DOHH2 (cell line): Measurements from ENCODE around the gene AFG3L2.

Experiments used
- H3F3A ChIP-seq: fragments of 200-600 bp; sonication (generic), shearing (Covaris generic); 2 replicates; pipeline ENCODE4 v1.6.0; 2016; ENCODE audit warnings: antibody characterized with exemption, mild to moderate bottlenecking; ENCODE audit not compliant: control insufficient read depth, insufficient read depth
- H3K27ac ChIP-seq: fragments of 200-600 bp; sonication (generic); 2 replicates; pipeline ENCODE4 v1.5.1; 2014; ENCODE audit warnings: low read depth, mild to moderate bottlenecking, low read length, moderate library complexity
- H3K27me3 ChIP-seq: fragments of 200-600 bp; sonication (generic); 2 replicates; pipeline ENCODE4 v1.6.1; 2014; ENCODE audit warnings: mild to moderate bottlenecking, low read length, mixed read lengths; ENCODE audit not compliant: control insufficient read depth
- H3K36me3 ChIP-seq: fragments of 200-600 bp; sonication (generic); 2 replicates; pipeline ENCODE4 v1.6.1; 2014; ENCODE audit warnings: mild to moderate bottlenecking, low read length, moderate library complexity, mixed read lengths; ENCODE audit not compliant: control insufficient read depth
- H3K4me1 ChIP-seq: fragments of 200-600 bp; sonication (generic); 2 replicates; pipeline ENCODE4 v1.6.1; 2014; ENCODE audit warnings: mild to moderate bottlenecking, low read length, mixed read lengths; ENCODE audit not compliant: control insufficient read depth
- H3K4me2 ChIP-seq: fragments of 200-600 bp; sonication (generic); 2 replicates; pipeline ENCODE4 v1.6.0; 2014; ENCODE audit warnings: mild to moderate bottlenecking, low read length, moderate library complexity
- H3K4me3 ChIP-seq: fragments of 200-600 bp; sonication (generic); 2 replicates; pipeline ENCODE4 v1.5.1; 2014; ENCODE audit warnings: mild to moderate bottlenecking, low read length, mixed read lengths
- H3K79me2 ChIP-seq: fragments of 200-600 bp; sonication (generic); 2 replicates; pipeline ENCODE4 v1.6.1; 2014; ENCODE audit warnings: mild to moderate bottlenecking, low read length, mixed read lengths; ENCODE audit not compliant: control insufficient read depth
- H3K9me2 ChIP-seq: fragments of 200-600 bp; sonication (generic); replicated peaks from 2 replicates; pipeline ENCODE4 v1.6.1; 2014; ENCODE audit warnings: mild to moderate bottlenecking, low read length, mixed read lengths; ENCODE audit not compliant: control insufficient read depth
- H3K9me3 ChIP-seq: fragments of 200-600 bp; sonication (generic); 2 replicates; pipeline ENCODE4 v1.6.1; 2014; ENCODE audit warnings: antibody characterized with exemption, low read length, mixed read lengths; ENCODE audit not compliant: control insufficient read depth, insufficient read depth
- H4K20me1 ChIP-seq: fragments of 200-600 bp; sonication (generic); 2 replicates; pipeline ENCODE4 v1.6.0; 2014; ENCODE audit warnings: low read depth, mild to moderate bottlenecking, antibody characterized with exemption, low read length, moderate library complexity; ENCODE audit not compliant: control insufficient read depth, insufficient read depth
- CTCF ChIP-seq: fragments of 200-600 bp; sonication (generic); IDR thresholded peaks from one replicate; pipeline ENCODE4 v1.5.1; 2014; ENCODE audit warnings: antibody characterized with exemption, mild to moderate bottlenecking, low read depth, low read length; ENCODE audit not compliant: poor library complexity, severe bottlenecking
- EZH2phosphoT487 ChIP-seq: fragments of 200-600 bp; sonication (generic); IDR thresholded peaks from 2 replicates; pipeline ENCODE4 v1.6.1; 2017; ENCODE audit warnings: borderline replicate concordance, mild to moderate bottlenecking, antibody characterized with exemption, low read length, moderate library complexity, mixed read lengths

Gene AFG3L2

DNA sequence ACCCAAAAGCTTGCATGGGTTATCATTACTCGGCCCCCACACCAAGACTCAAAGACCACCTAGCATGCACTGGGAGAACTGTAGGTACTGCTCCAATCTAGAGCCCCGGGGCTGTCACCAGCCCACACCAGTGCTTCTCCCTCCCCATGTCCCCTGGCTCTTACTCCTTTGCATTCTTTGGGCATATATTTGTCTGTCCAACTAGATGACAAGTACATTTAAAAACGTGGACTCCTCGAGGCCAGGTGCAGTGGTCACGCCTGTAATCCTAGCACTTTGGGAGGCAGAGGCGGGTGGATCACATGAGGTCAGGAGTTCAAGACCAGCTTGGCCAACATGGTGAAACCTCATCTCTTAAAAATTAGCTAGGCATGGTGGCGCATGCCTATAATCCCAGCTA, 7.8 kb downstream of the AFG3L2 start:
- H3K4me2 ChIP-seq, result no peak overlapping the region
- peaks cover 15% of the 10 kb centered on the region for H3K4me1 ChIP-seq
- H3K36me3 ChIP-seq, result peaks cover 75% of the 10 kb centered on the region
- no peak overlapping the region for H3K27ac ChIP-seq
- H3K9me3 ChIP-seq, result no peaks in the 10 kb centered on the region
- TF ChIP-seq CTCF (no peak), EZH2phosphoT487 (no peak)
- peaks cover 20% of the 10 kb centered on the region; the same call in 1 of the 2 replicates for H4K20me1 ChIP-seq
- no peaks in the 10 kb centered on the region for H3K27me3 ChIP-seq
- no peak overlapping the region for H3K4me3 ChIP-seq
- H3K79me2 ChIP-seq, result peaks cover 74% of the 10 kb centered on the region
- H3F3A ChIP-seq, result no peaks in the 10 kb centered on the region
- no peaks in the 10 kb centered on the region for H3K9me2 ChIP-seq

- no peaks in the 10 kb centered on the region for H4K20me1 ChIP-seq
- no peak overlapping the region for H3K27ac ChIP-seq
- H3K36me3 ChIP-seq, result peaks cover 80% of the 10 kb centered on the region
These were observed 10.2 kb downstream of the AFG3L2 start for GRCh38 chr18:12366784-12367183.

DNA sequence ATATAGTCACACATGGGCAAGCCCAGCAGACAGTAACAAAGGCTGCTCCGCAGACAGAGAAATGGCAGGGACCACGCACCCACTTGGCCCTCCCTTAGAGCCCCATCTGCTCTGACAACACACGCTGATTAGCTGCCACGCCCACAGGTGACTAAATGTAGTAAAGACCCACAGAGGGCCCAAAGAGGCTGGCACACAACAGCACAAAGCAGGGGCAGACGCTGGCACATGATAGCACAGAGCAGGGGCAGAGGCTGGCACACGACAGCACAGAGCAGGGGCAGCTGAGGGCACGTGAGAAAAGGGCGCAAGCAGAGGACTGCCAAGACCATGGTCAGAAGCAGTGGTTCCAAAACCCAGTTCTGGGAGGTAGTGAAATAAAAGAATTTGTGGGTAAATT, 10.6 kb downstream of the AFG3L2 start:
- Histone ChIP-seq H3K36me3 (peaks cover 83% of the 10 kb centered on the region), H3K4me1 (no peaks in the 10 kb centered on the region), H3K9me3 (no peaks in the 10 kb centered on the region), H4K20me1 (no peaks in the 10 kb centered on the region), H3K4me2 (no peak overlapping the region), H3F3A (no peaks in the 10 kb centered on the region), H3K4me3 (no peak overlapping the region), H3K79me2 (peaks cover 49% of the 10 kb centered on the region), H3K27me3 (no peaks in the 10 kb centered on the region), H3K9me2 (no peaks in the 10 kb centered on the region), H3K27ac (no peak overlapping the region)
- TF ChIP-seq EZH2phosphoT487 (no peak), CTCF (no peak)

More at GRCh38 chr18:12366784-12367183, 10.2 kb downstream of the AFG3L2 start:
- H3K4me2 ChIP-seq, result no peak overlapping the region
- H3F3A ChIP-seq, result no peaks in the 10 kb centered on the region
- H3K27me3 ChIP-seq, result no peaks in the 10 kb centered on the region
- H3K4me1 ChIP-seq, result no peaks in the 10 kb centered on the region
- no peaks in the 10 kb centered on the region for H3K9me2 ChIP-seq
- H3K79me2 ChIP-seq, result peaks cover 53% of the 10 kb centered on the region
- no peak overlapping the region for H3K4me3 ChIP-seq
- no peaks in the 10 kb centered on the region for H3K9me3 ChIP-seq
- no peak for TF ChIP-seq EZH2phosphoT487

DNA sequence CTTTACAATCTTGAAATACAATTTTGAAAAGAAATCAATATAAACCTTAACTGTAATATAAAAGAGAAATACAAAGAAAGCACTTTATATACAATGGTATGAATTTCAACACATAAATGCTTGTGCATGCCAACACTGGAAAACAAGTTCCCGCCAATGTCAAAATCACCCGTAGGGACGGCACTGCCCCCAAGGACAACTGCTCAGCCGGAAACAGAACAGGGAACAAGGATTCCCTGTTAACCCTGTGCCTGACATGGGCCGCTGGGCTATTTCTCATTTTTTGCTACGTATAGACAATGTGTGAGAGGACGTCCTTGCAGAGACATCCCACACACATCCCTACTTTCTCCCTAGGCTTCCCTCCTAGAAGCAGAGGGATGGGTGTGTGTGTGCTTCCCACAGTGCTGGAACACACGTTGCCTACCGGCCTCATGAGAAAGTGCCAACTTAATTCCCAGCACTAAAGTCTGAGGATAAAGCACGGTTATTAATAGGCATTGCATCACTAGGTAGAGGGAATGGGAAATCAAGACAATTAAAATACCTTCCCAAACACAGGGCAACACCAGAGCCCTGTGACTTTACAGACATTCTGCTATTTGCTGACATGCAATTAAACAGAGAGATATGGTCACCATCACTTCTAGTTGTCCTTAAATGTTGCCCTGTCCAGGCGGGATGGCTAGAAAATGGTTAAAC, 14.4 kb downstream of the AFG3L2 start:
- H3K79me2 ChIP-seq, result peaks cover 18% of the 10 kb centered on the region
- H3K9me3 ChIP-seq, result no peaks in the 10 kb centered on the region
- no peaks in the 10 kb centered on the region for H3K9me2 ChIP-seq
- no peak for TF ChIP-seq CTCF
- H3F3A ChIP-seq, result no peaks in the 10 kb centered on the region
- no peak overlapping the region for H3K4me3 ChIP-seq
- H3K27me3 ChIP-seq, result no peaks in the 10 kb centered on the region
- no peaks in the 10 kb centered on the region for H4K20me1 ChIP-seq
- no peaks in the 10 kb centered on the region for H3K4me1 ChIP-seq
- H3K36me3 ChIP-seq, result peaks cover 93% of the 10 kb centered on the region
- H3K27ac ChIP-seq, result no peak overlapping the region
- H3K4me2 ChIP-seq, result no peak overlapping the region
